IMR-90 (cell line): Measurements from ENCODE around the gene CSRP2. TPM values are rescaled to one million over a fixed set of nuclear protein-coding genes. Genes with fewer than 3 reads are reported as not detected.

Experiments used
- ATAC-seq: fragments of 200-7000 bp; cut with Tn5 transposase; 2 replicates; pipeline ENCODE4 v1.9.1; 2020; ENCODE audit warnings: low read depth, mild to moderate bottlenecking, moderate library complexity
- BruUV-seq: library from RNA; stranded (reverse); fragments of 400-500 nt; replicated peaks from 2 replicates; lab custom pipeline; 2021; lab: Mats Ljungman, UMichigan
- CTCF ChIA-PET: fragments of 300-600 bp; formaldehyde crosslinking; extraction: SDS; loops from one replicate; lab custom pipeline; 2021; ENCODE audit warnings: antibody characterized with exemption; lab: Yijun Ruan, JAX
- POLR2A ChIA-PET: fragments of 300-600 bp; sonication (Branson Sonifier 250); formaldehyde crosslinking; loops from one replicate; lab custom pipeline; 2022; ENCODE audit warnings: antibody characterized with exemption; ENCODE audit not compliant: unreplicated experiment; lab: Charles Lee
- DNase-seq: peaks from one replicate; pipeline ENCODE4 v3.0.0; 2013
- H2AFZ ChIP-seq: replicated peaks from 2 replicates; pipeline ENCODE3; 2013; ENCODE audit warnings: low read length, mild to moderate bottlenecking; ENCODE audit not compliant: poor library complexity
- H2AK5ac ChIP-seq: 2 replicates; pipeline ENCODE4 v1.6.1; 2013; ENCODE audit warnings: low read depth, low read length, inconsistent platforms
- H2AK9ac ChIP-seq: replicated peaks from 2 replicates; pipeline ENCODE3; 2013; ENCODE audit warnings: mild to moderate bottlenecking, low read depth, low read length, moderate library complexity; ENCODE audit not compliant: poor library complexity
- H2BK120ac ChIP-seq: 2 replicates; pipeline ENCODE4 v1.6.1; 2013; ENCODE audit warnings: low read depth, low read length, inconsistent platforms
- H2BK15ac ChIP-seq: 3 replicates; pipeline ENCODE4 v1.6.1; 2013; ENCODE audit warnings: low read depth, low read length, inconsistent platforms
- H2BK20ac ChIP-seq: 2 replicates; pipeline ENCODE4 v1.6.1; 2013; ENCODE audit warnings: low read depth, mild to moderate bottlenecking, inconsistent platforms, low read length, moderate library complexity
- H2BK5ac ChIP-seq: 2 replicates; pipeline ENCODE4 v1.6.1; 2013; ENCODE audit warnings: mild to moderate bottlenecking, low read depth, low read length, inconsistent platforms; ENCODE audit not compliant: poor library complexity, severe bottlenecking
- H3K14ac ChIP-seq: replicated peaks from 2 replicates; pipeline ENCODE4 v1.6.1; 2013; ENCODE audit warnings: low read depth, low read length, inconsistent platforms
- H3K18ac ChIP-seq: 2 replicates; pipeline ENCODE4 v1.6.1; 2013; ENCODE audit warnings: low read depth, low read length, control low read depth
- H3K23ac ChIP-seq: 2 replicates; pipeline ENCODE4 v1.6.1; 2013; ENCODE audit warnings: low read depth, low read length, inconsistent platforms
- H3K27ac ChIP-seq: 2 replicates; pipeline ENCODE4 v1.5.1; 2013; ENCODE audit warnings: mild to moderate bottlenecking, control low read depth, low read length; ENCODE audit not compliant: insufficient read depth
- H3K27me3 ChIP-seq: 2 replicates; pipeline ENCODE4 v1.6.1; 2013; ENCODE audit warnings: low read length; ENCODE audit not compliant: control insufficient read depth, insufficient read depth
- H3K36me3 ChIP-seq: 2 replicates; pipeline ENCODE4 v1.6.1; 2013; ENCODE audit warnings: low read length, mixed read lengths; ENCODE audit not compliant: control insufficient read depth, insufficient read depth
- H3K4ac ChIP-seq: 2 replicates; pipeline ENCODE4 v1.6.1; 2013; ENCODE audit warnings: low read depth, low read length, inconsistent platforms
- H3K4me1 ChIP-seq: 2 replicates; pipeline ENCODE4 v1.6.1; 2013; ENCODE audit warnings: low read length, mixed read lengths; ENCODE audit not compliant: control insufficient read depth, insufficient read depth
- H3K4me2 ChIP-seq: 2 replicates; pipeline ENCODE4 v1.6.1; 2013; ENCODE audit warnings: low read depth, mild to moderate bottlenecking, control low read depth, low read length, moderate library complexity
- H3K4me3 ChIP-seq: 2 replicates; pipeline ENCODE4 v1.5.1; 2013; ENCODE audit warnings: low read depth, mild to moderate bottlenecking, control low read depth, low read length, moderate library complexity; ENCODE audit not compliant: insufficient read depth
- H3K56ac ChIP-seq: 2 replicates; pipeline ENCODE4 v1.6.1; 2013; ENCODE audit warnings: low read length, inconsistent platforms; ENCODE audit not compliant: insufficient read depth; ENCODE audit errors: extremely low read depth
- H3K79me1 ChIP-seq, 2 experiments: 2 replicates each; pipeline ENCODE4 v1.6.1; 2013; ENCODE audit warnings: low read length in 2 of 2, inconsistent platforms in 1 of 2, low read depth in 1 of 2
- H3K9ac ChIP-seq: 2 replicates; pipeline ENCODE4 v1.6.1; 2013; ENCODE audit warnings: low read depth, low read length, control low read depth
- H3K9me1 ChIP-seq: 2 replicates; pipeline ENCODE4 v1.6.1; 2013; ENCODE audit warnings: low read length, inconsistent platforms; ENCODE audit not compliant: insufficient read depth
- H3K9me3 ChIP-seq: 2 replicates; pipeline ENCODE4 v1.6.1; 2013; ENCODE audit warnings: low read length; ENCODE audit not compliant: control insufficient read depth, insufficient read depth
- H4K20me1 ChIP-seq: 2 replicates; pipeline ENCODE4 v1.6.1; 2013; ENCODE audit warnings: low read length, inconsistent platforms; ENCODE audit not compliant: insufficient read depth
- H4K5ac ChIP-seq: 2 replicates; pipeline ENCODE4 v1.6.1; 2013; ENCODE audit warnings: mild to moderate bottlenecking, low read depth, low read length, control low read depth
- H4K8ac ChIP-seq, 2 experiments: 2 replicates each; pipeline ENCODE4 v1.6.1; 2013; ENCODE audit warnings: low read depth in 2 of 2, low read length in 2 of 2, control low read depth in 1 of 2, inconsistent platforms in 1 of 2
- H4K91ac ChIP-seq: 2 replicates; pipeline ENCODE4 v1.6.1; 2013; ENCODE audit warnings: low read depth, low read length, inconsistent platforms; ENCODE audit not compliant: insufficient read depth
- RFX5 ChIP-seq: IDR thresholded peaks from 2 replicates; pipeline ENCODE4 v1.8.0; 2012; ENCODE audit warnings: low read depth, mild to moderate bottlenecking, low read length, moderate library complexity
- WGBS, 2 experiments: methylation state at CpG; one replicate each; pipeline versions ENCODE4 v1.1.5 to v1.1.7; 2013; ENCODE audit warnings: missing lambda C conversion rate in 2 of 2; ENCODE audit not compliant: insufficient read length in 1 of 2; ENCODE audit errors: extremely low coverage in 2 of 2; 5-methylcytosine and 5-hydroxymethylcytosine counted together
- dilution Hi-C: fragments of 300-500 bp; cut with HindIII; formaldehyde crosslinking; loops from one replicate; pipeline ENCODE4 v1.14.3; 2018; ENCODE audit warnings: low sequenced_read_pairs; ENCODE audit not compliant: unreplicated experiment
- in situ Hi-C: fragments of 300-500 bp; cut with MboI; formaldehyde crosslinking; loops from 3 replicates; pipeline ENCODE4 v1.14.3; 2019; ENCODE audit warnings: low sequenced_read_pairs, inconsistent platforms, mixed read lengths
- intact Hi-C: fragments of 100-400 bp; cut with micrococcal nuclease; formaldehyde crosslinking; loops from 2 replicates; pipeline ENCODE4 v1.10.0; 2022
- polyA plus RNA-seq, 3 experiments: library from polyadenylated mRNA; depleted of rRNA; stranded (reverse); fragments of >200 nt; gene quantifications; 2 replicates each; pipeline ENCODE4 v1.2.3, GENCODE V29; 2012; ENCODE audit warnings: low replicate concordance in 1 of 3
- total RNA-seq: library from RNA; depleted of rRNA; stranded (reverse); fragments of >200 nt; gene quantifications from 2 replicates; pipeline ENCODE4 v1.2.3, GENCODE V29; 2012

The CSRP2 gene
- total and polyA plus RNA-seq, 2 of the 4 experiments (the other 2 are of a cell fraction) = 156 to 179 TPM

DNA sequence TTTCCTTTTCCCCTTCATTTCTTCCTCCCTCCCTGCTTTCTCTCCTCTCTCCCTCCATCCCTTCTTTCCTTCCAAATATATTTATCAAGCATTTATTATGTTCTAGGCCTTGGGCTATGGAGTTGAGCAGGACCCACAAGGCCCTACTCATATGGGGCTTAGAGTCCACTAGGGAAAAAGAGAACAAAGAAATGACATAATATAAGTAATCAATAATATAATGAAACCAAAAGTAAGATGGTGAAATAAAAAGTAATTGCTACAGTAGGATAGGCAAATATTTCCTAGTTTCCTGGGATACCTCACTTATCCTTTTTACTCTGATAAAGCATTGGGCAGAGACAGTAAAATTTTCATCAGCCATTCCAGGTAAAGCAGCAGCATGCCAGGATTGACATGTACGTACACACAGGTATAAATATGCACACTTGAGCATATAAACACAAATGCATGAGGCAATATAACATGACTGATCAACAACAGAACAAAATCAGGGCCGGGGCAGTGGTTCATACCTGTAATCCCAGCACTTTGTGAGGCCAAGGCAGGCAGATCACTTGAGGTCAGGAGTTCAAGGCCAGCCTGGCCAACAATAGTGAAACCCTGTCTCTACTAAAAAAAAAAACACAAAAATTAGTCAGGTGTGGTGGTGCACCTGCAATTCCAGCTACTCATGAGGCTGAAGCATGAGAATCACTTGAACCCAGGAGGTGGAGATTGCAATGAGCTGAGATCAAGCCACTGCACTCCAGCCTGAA lies 35.5 kb upstream of the CSRP2 start:
- BruUV-seq = no TSS peak
- intact Hi-C loops = no loop called here
- in situ Hi-C loops = no loop called here

More for the DNA sequence above, 35.5 kb upstream of the CSRP2 start:
- Histone ChIP-seq H3K9ac (no peak overlapping the region), H2BK120ac (no peak overlapping the region), H4K20me1 (no peaks in the 10 kb centered on the region), H3K23ac (no peak overlapping the region), H2AK5ac (no peak overlapping the region), H4K91ac (no peak overlapping the region), H2AFZ (no peak overlapping the region), H2BK20ac (no peak overlapping the region), H3K56ac (no peak overlapping the region), H3K27me3 (no peaks in the 10 kb centered on the region), H4K8ac (no peak overlapping the region), H3K4ac (no peak overlapping the region), H3K14ac (no peak overlapping the region), H2BK15ac (no peak overlapping the region), H2AK9ac (no peak overlapping the region), H3K79me1 (no peaks in the 10 kb centered on the region), H3K4me3 (no peak overlapping the region), H3K9me1 (no peaks in the 10 kb centered on the region), H3K9me3 (no peaks in the 10 kb centered on the region), H3K36me3 (no peaks in the 10 kb centered on the region), H3K27ac (no peak overlapping the region), H2BK5ac (no peak overlapping the region), H3K18ac (no peak overlapping the region), H3K4me1 (no peaks in the 10 kb centered on the region), H3K4me2 (no peak overlapping the region), H4K5ac (no peak overlapping the region)
- ChIA-PET POLR2A (no interaction called here), CTCF (no interaction called here)
- no peak for DNase-seq
- dilution Hi-C loops = no loop called here
- 100% methylated on average over 1 of the region's 2 CpGs; no CpG with 5 or more reads in 1 of the 2 experiments for WGBS, 2 experiments
- ATAC-seq = no peak
- no peak for TF ChIP-seq RFX5
